ENCODE results near the gene DOK4.

DNA sequence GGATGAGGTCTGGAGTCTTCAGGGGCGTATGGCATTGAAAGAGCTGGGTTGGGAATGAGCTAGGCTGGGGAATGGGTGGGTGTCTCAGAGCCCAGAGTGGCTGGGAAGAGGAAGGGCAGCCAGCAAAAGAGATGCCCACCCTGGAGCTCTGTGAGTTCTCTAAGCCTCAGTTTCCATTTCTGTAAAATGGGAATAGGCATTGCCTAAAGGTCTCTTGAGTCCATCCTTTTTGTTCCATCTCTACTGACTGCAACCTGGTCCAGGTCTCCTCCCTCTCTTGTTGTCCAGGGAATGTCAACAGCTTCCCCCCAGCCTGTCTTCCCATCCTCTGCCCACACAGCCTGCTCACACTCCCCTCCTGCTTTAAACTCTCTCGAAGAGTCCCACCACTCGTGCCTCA is 30.5 kb upstream of the DOK4 start:
- TF ChIP-seq, protein P1, sequence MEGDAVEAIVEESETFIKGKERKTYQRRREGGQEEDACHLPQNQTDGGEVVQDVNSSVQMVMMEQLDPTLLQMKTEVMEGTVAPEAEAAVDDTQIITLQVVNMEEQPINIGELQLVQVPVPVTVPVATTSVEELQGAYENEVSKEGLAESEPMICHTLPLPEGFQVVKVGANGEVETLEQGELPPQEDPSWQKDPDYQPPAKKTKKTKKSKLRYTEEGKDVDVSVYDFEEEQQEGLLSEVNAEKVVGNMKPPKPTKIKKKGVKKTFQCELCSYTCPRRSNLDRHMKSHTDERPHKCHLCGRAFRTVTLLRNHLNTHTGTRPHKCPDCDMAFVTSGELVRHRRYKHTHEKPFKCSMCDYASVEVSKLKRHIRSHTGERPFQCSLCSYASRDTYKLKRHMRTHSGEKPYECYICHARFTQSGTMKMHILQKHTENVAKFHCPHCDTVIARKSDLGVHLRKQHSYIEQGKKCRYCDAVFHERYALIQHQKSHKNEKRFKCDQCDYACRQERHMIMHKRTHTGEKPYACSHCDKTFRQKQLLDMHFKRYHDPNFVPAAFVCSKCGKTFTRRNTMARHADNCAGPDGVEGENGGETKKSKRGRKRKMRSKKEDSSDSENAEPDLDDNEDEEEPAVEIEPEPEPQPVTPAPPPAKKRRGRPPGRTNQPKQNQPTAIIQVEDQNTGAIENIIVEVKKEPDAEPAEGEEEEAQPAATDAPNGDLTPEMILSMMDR (IDR thresholded peaks at IDR 0.05; ENCODE audit: extremely low read depth in 1 of 2, insufficient read depth in 1 of 2, low read depth in 1 of 2, low read length in 2 of 2) = no peak
- no peak for TF ChIP-seq EZH2 (IDR thresholded peaks at IDR 0.05; ENCODE audit: borderline replicate concordance, low read depth, low read length, severe bottlenecking)
- TF ChIP-seq, protein P2, sequence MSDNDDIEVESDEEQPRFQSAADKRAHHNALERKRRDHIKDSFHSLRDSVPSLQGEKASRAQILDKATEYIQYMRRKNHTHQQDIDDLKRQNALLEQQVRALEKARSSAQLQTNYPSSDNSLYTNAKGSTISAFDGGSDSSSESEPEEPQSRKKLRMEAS (IDR thresholded peaks at IDR 0.05; ENCODE audit: insufficient read depth, insufficient read length) = no peak
- no peak for TF ChIP-seq POLR2A (IDR thresholded peaks at IDR 0.05; ENCODE audit: low read depth, low read length)
- no peak for TF ChIP-seq FOS (IDR thresholded peaks at IDR 0.05; ENCODE audit: borderline replicate concordance, insufficient read depth, low read length)

All from endothelial cell of umbilical vein (primary cell).